ENCODE results near the gene F13A1.

F13A1 gene

GRCh38 chr6:6221787-6222535 lies 98.5 kb downstream of the F13A1 start:
- Mint-ChIP-seq H3K27me3 (peaks cover 36 to 51% of the 10 kb centered on the region in 2 donors), H3K9me3 (no peaks in the 10 kb centered on the region), H3K36me3 (ENCODE audit: insufficient read depth) (no peaks in the 10 kb centered on the region), H3K4me3 (no peak overlapping the region), H3K4me1 (ENCODE audit: low read depth in 2 of 2) (no peaks in the 10 kb centered on the region), H3K27ac (no peak overlapping the region)
- no peak for ATAC-seq (replicated peaks)
- no peak for DNase-seq

GRCh38 chr6:6220718-6221117 lies 99.7 kb downstream of the F13A1 start:
- Mint-ChIP-seq H3K36me3 (ENCODE audit: insufficient read depth) (no peaks in the 10 kb centered on the region), H3K9me3 (no peaks in the 10 kb centered on the region), H3K27me3 (peaks cover 29 to 39% of the 10 kb centered on the region in 2 donors), H3K27ac (no peak overlapping the region), H3K4me3 (no peak overlapping the region), H3K4me1 (ENCODE audit: low read depth in 2 of 2) (no peaks in the 10 kb centered on the region)
- ATAC-seq (replicated peaks) (no peak), DNase-seq (no peak)

GRCh38 chr6:6219716-6220115 lies 100.7 kb downstream of the F13A1 start:
- Mint-ChIP-seq H3K27ac (no peak overlapping the region), H3K27me3 (peaks cover 20 to 29% of the 10 kb centered on the region in 2 donors), H3K4me3 (no peak overlapping the region), H3K4me1 (ENCODE audit: low read depth in 2 of 2) (no peaks in the 10 kb centered on the region), H3K36me3 (ENCODE audit: insufficient read depth) (no peaks in the 10 kb centered on the region), H3K9me3 (no peaks in the 10 kb centered on the region)
- DNase-seq: no peak
- ATAC-seq (replicated peaks): no peak

GRCh38 chr6:6218759-6219085 lies 101.7 kb downstream of the F13A1 start:
- no peaks in the 10 kb centered on the region for H3K9me3 Mint-ChIP-seq
- no peaks in the 10 kb centered on the region for H3K36me3 Mint-ChIP-seq (ENCODE audit: insufficient read depth)
- peaks cover 16 to 23% of the 10 kb centered on the region in 2 donors for H3K27me3 Mint-ChIP-seq
- no peak overlapping the region for H3K4me3 Mint-ChIP-seq
- H3K4me1 Mint-ChIP-seq (ENCODE audit: low read depth in 2 of 2): no peaks in the 10 kb centered on the region
- no peak overlapping the region for H3K27ac Mint-ChIP-seq
- ATAC-seq (replicated peaks) (no peak), DNase-seq (no peak)

- H3K9me3 Mint-ChIP-seq: no peaks in the 10 kb centered on the region
- no peak overlapping the region for H3K4me3 Mint-ChIP-seq
- peaks cover 12 to 19% of the 10 kb centered on the region in 2 donors for H3K27me3 Mint-ChIP-seq
- ATAC-seq (replicated peaks) (no peak), DNase-seq (no peak)
- H3K36me3 Mint-ChIP-seq (ENCODE audit: insufficient read depth): no peaks in the 10 kb centered on the region
- H3K27ac Mint-ChIP-seq: no peak overlapping the region
- H3K4me1 Mint-ChIP-seq (ENCODE audit: low read depth in 2 of 2): no peaks in the 10 kb centered on the region
Observed at GRCh38 chr6:6217855-6218758, 102.4 kb downstream of the F13A1 start.

- ATAC-seq (replicated peaks) (no peak), DNase-seq (no peak)
- peaks cover 5 to 13% of the 10 kb centered on the region in 2 donors for H3K9me3 Mint-ChIP-seq
- peaks cover 0 to 9% of the 10 kb centered on the region in 2 donors for H3K27me3 Mint-ChIP-seq
- H3K27ac Mint-ChIP-seq: no peak overlapping the region
- no peak overlapping the region for H3K4me3 Mint-ChIP-seq
- H3K4me1 Mint-ChIP-seq (ENCODE audit: low read depth in 2 of 2): no peaks in the 10 kb centered on the region
- H3K36me3 Mint-ChIP-seq (ENCODE audit: insufficient read depth): no peaks in the 10 kb centered on the region
Observed at GRCh38 chr6:6210994-6211393, 109.5 kb downstream of the F13A1 start.

- DNase-seq (no peak), ATAC-seq (replicated peaks) (no peak)
- H3K9me3 Mint-ChIP-seq: peaks cover 0 to 6% of the 10 kb centered on the region in 2 donors
- H3K4me3 Mint-ChIP-seq: no peak overlapping the region
- H3K27me3 Mint-ChIP-seq: peaks cover 44 to 57% of the 10 kb centered on the region in 2 donors
- no peak overlapping the region for H3K27ac Mint-ChIP-seq
- no peaks in the 10 kb centered on the region for H3K4me1 Mint-ChIP-seq (ENCODE audit: low read depth in 2 of 2)
- no peaks in the 10 kb centered on the region for H3K36me3 Mint-ChIP-seq (ENCODE audit: insufficient read depth)
Observed at GRCh38 chr6:6202886-6203285, 117.6 kb downstream of the F13A1 start.

GRCh38 chr6:6201200-6201599 lies 119.3 kb downstream of the F13A1 start:
- DNase-seq (no peak), ATAC-seq (replicated peaks) (no peak)
- peaks cover 44 to 57% of the 10 kb centered on the region in 2 donors for H3K27me3 Mint-ChIP-seq
- H3K27ac Mint-ChIP-seq: no peak overlapping the region
- H3K4me1 Mint-ChIP-seq (ENCODE audit: low read depth in 2 of 2): no peaks in the 10 kb centered on the region
- no peaks in the 10 kb centered on the region for H3K9me3 Mint-ChIP-seq
- H3K36me3 Mint-ChIP-seq (ENCODE audit: insufficient read depth): peaks cover 2% of the 10 kb centered on the region
- no peak overlapping the region for H3K4me3 Mint-ChIP-seq

- Mint-ChIP-seq H3K27ac (no peak overlapping the region), H3K36me3 (ENCODE audit: insufficient read depth) (peaks cover 2% of the 10 kb centered on the region), H3K9me3 (no peaks in the 10 kb centered on the region), H3K4me3 (no peak overlapping the region), H3K4me1 (ENCODE audit: low read depth in 2 of 2) (no peaks in the 10 kb centered on the region), H3K27me3 (peaks cover 47 to 57% of the 10 kb centered on the region in 2 donors)
- DNase-seq (no peak), ATAC-seq (replicated peaks) (no peak)
Observed at GRCh38 chr6:6199678-6200077, 120.8 kb downstream of the F13A1 start.

- no peak overlapping the region for H3K27ac Mint-ChIP-seq
- H3K36me3 Mint-ChIP-seq (ENCODE audit: insufficient read depth): peaks cover 2% of the 10 kb centered on the region
- H3K27me3 Mint-ChIP-seq: peaks cover 48 to 57% of the 10 kb centered on the region in 2 donors
- ATAC-seq (replicated peaks) (no peak), DNase-seq (no peak)
- no peaks in the 10 kb centered on the region for H3K9me3 Mint-ChIP-seq
- H3K4me1 Mint-ChIP-seq (ENCODE audit: low read depth in 2 of 2): no peaks in the 10 kb centered on the region
- H3K4me3 Mint-ChIP-seq: no peak overlapping the region
Observed at GRCh38 chr6:6196762-6197161, 123.7 kb downstream of the F13A1 start.

- H3K9me3 Mint-ChIP-seq: peaks cover 0 to 2% of the 10 kb centered on the region in 2 donors
- ATAC-seq (replicated peaks): no peak
- no peak overlapping the region for H3K27ac Mint-ChIP-seq
- peaks cover 2% of the 10 kb centered on the region for H3K36me3 Mint-ChIP-seq (ENCODE audit: insufficient read depth)
- no peak overlapping the region for H3K4me3 Mint-ChIP-seq
- H3K27me3 Mint-ChIP-seq: peaks cover 50% of the 10 kb centered on the region in 2 donors
- no peak for DNase-seq
- no peaks in the 10 kb centered on the region for H3K4me1 Mint-ChIP-seq (ENCODE audit: low read depth in 2 of 2)
Observed at GRCh38 chr6:6195080-6195479, 125.4 kb downstream of the F13A1 start.

- Mint-ChIP-seq H3K4me1 (ENCODE audit: low read depth in 2 of 2) (no peaks in the 10 kb centered on the region), H3K27ac (no peak overlapping the region), H3K9me3 (peaks cover 0 to 2% of the 10 kb centered on the region in 2 donors), H3K27me3 (peaks cover 38 to 42% of the 10 kb centered on the region in 2 donors), H3K4me3 (no peak overlapping the region), H3K36me3 (ENCODE audit: insufficient read depth) (peaks cover 2% of the 10 kb centered on the region)
- DNase-seq (no peak), ATAC-seq (replicated peaks) (no peak)
Observed at GRCh38 chr6:6193221-6193745, 127.2 kb downstream of the F13A1 start.

GRCh38 chr6:6191909-6192308 lies 128.6 kb downstream of the F13A1 start:
- ATAC-seq (replicated peaks): no peak
- peaks cover 0 to 2% of the 10 kb centered on the region in 2 donors for H3K9me3 Mint-ChIP-seq
- DNase-seq: no peak
- H3K36me3 Mint-ChIP-seq (ENCODE audit: insufficient read depth): peaks cover 2% of the 10 kb centered on the region
- no peak overlapping the region for H3K4me3 Mint-ChIP-seq
- H3K4me1 Mint-ChIP-seq (ENCODE audit: low read depth in 2 of 2): no peaks in the 10 kb centered on the region
- H3K27ac Mint-ChIP-seq: no peak overlapping the region
- peaks cover 38 to 42% of the 10 kb centered on the region in 2 donors for H3K27me3 Mint-ChIP-seq
